Mesothelial cell of epicardium (in vitro differentiated cells): ENCODE data around the gene HRG. TPM values are rescaled to one million over a fixed set of nuclear protein-coding genes. Genes with fewer than 3 reads are reported as not detected.
"Not testable (repeated sequence)": the region's sequence is repeated elsewhere in the genome, so short reads cannot be mapped to it uniquely, and the experiment has no call there.

Experiments
- DNase-seq, 2 experiments: peaks; one replicate each; pipeline ENCODE4 v3.0.0; 2021; ENCODE audit warnings: low spot score in 2 of 2; ENCODE audit not compliant: unreplicated experiment in 2 of 2
- H3K27ac Mint-ChIP-seq: 2 replicates; pipeline ENCODE4 v1.8.0; 2021; ENCODE audit warnings: mixed read lengths
- H3K27me3 Mint-ChIP-seq: 2 replicates; pipeline ENCODE4 v1.8.0; 2021; ENCODE audit warnings: low read depth, mixed read lengths
- H3K36me3 Mint-ChIP-seq: 2 replicates; pipeline ENCODE4 v1.8.0; 2021; ENCODE audit warnings: mixed read lengths
- H3K4me1 Mint-ChIP-seq: 2 replicates; pipeline ENCODE4 v1.8.0; 2021; ENCODE audit warnings: mixed read lengths
- H3K4me3 Mint-ChIP-seq: 2 replicates; pipeline ENCODE4 v1.8.0; 2021; ENCODE audit warnings: mild to moderate bottlenecking, moderate library complexity, mixed read lengths
- H3K9me3 Mint-ChIP-seq: 2 replicates; pipeline ENCODE4 v1.8.0; 2021; ENCODE audit warnings: mixed read lengths
- CTCF ChIP-seq: fragments of 200-600 bp; sonication (generic); IDR thresholded peaks from one replicate; pipeline ENCODE4 v1.5.0; 2021; ENCODE audit warnings: antibody characterized with exemption; ENCODE audit not compliant: unreplicated experiment
- total RNA-seq: library from RNA; stranded (reverse); gene quantifications from 3 replicates; pipeline ENCODE4 v1.2.1, GENCODE V29; 2021

The HRG gene
- total RNA-seq, 1 donor from 2014 or later: not detected

GRCh38 chr3:186683979-186684378, 18.2 kb downstream of the HRG start:
- no peaks in the 10 kb centered on the region for H3K36me3 Mint-ChIP-seq
- no peak for DNase-seq
- H3K4me1 Mint-ChIP-seq: no peaks in the 10 kb centered on the region
- TF ChIP-seq CTCF: no peak
- peaks cover 17% of the 10 kb centered on the region for H3K9me3 Mint-ChIP-seq
- H3K4me3 Mint-ChIP-seq: no peak overlapping the region
- H3K27ac Mint-ChIP-seq: no peak overlapping the region
- peaks cover 39% of the 10 kb centered on the region for H3K27me3 Mint-ChIP-seq

GRCh38 chr3:186686475-186686874, 20.7 kb downstream of the HRG start:
- H3K9me3 Mint-ChIP-seq: peaks cover 17% of the 10 kb centered on the region
- DNase-seq, H3K27ac Mint-ChIP-seq, H3K36me3 Mint-ChIP-seq, H3K4me1 Mint-ChIP-seq, H3K4me3 Mint-ChIP-seq: not testable (repeated sequence)
- peaks cover 38% of the 10 kb centered on the region for H3K27me3 Mint-ChIP-seq

GRCh38 chr3:186687120-186687651, 21.4 kb downstream of the HRG start:
- Mint-ChIP-seq H3K27ac (no peak overlapping the region), H3K4me3 (no peak overlapping the region), H3K9me3 (peaks cover 17% of the 10 kb centered on the region), H3K4me1 (no peaks in the 10 kb centered on the region), H3K27me3 (peaks cover 42% of the 10 kb centered on the region), H3K36me3 (no peaks in the 10 kb centered on the region)
- DNase-seq: no peak
- TF ChIP-seq CTCF: no peak

- DNase-seq, H3K36me3 Mint-ChIP-seq, H3K27ac Mint-ChIP-seq, H3K4me3 Mint-ChIP-seq: not testable (repeated sequence)
- Mint-ChIP-seq H3K9me3 (peaks cover 12% of the 10 kb centered on the region), H3K4me1 (peaks cover 15% of the 10 kb centered on the region), H3K27me3 (peaks cover 31% of the 10 kb centered on the region)
Measured at GRCh38 chr3:186690304-186690703, 24.5 kb downstream of the HRG start.

- DNase-seq: no peak
- H3K27me3 Mint-ChIP-seq: peaks cover 28% of the 10 kb centered on the region
- peaks cover 15% of the 10 kb centered on the region for H3K4me1 Mint-ChIP-seq
- no peak overlapping the region for H3K27ac Mint-ChIP-seq
- no peak for TF ChIP-seq CTCF
- H3K9me3 Mint-ChIP-seq: no peaks in the 10 kb centered on the region
- H3K4me3 Mint-ChIP-seq: no peak overlapping the region
- no peaks in the 10 kb centered on the region for H3K36me3 Mint-ChIP-seq
Measured at GRCh38 chr3:186691676-186692075, 25.9 kb downstream of the HRG start.

- Mint-ChIP-seq H3K27ac (peak overlapping the region; percentile 50), H3K4me3 (no peak overlapping the region), H3K4me1 (peaks cover 15% of the 10 kb centered on the region), H3K27me3 (peaks cover 22% of the 10 kb centered on the region), H3K36me3 (no peaks in the 10 kb centered on the region), H3K9me3 (no peaks in the 10 kb centered on the region)
- no peak for DNase-seq
- TF ChIP-seq CTCF: no peak
Measured at GRCh38 chr3:186693843-186694242, 28.0 kb downstream of the HRG start.
